Mesothelial cell of epicardium (in vitro differentiated cells): ENCODE measurements around the gene RAB8A. TPM values are rescaled to one million over a fixed set of nuclear protein-coding genes. Genes with fewer than 3 reads are reported as not detected.

ENCODE experiments used
- DNase-seq, 2 experiments: peaks; one replicate each; pipeline ENCODE4 v3.0.0; 2021; ENCODE audit warnings: low spot score in 2 of 2; ENCODE audit not compliant: unreplicated experiment in 2 of 2
- H3K27ac Mint-ChIP-seq: 2 replicates; pipeline ENCODE4 v1.8.0; 2021; ENCODE audit warnings: mixed read lengths
- H3K27me3 Mint-ChIP-seq: 2 replicates; pipeline ENCODE4 v1.8.0; 2021; ENCODE audit warnings: low read depth, mixed read lengths
- H3K36me3 Mint-ChIP-seq: 2 replicates; pipeline ENCODE4 v1.8.0; 2021; ENCODE audit warnings: mixed read lengths
- H3K4me1 Mint-ChIP-seq: 2 replicates; pipeline ENCODE4 v1.8.0; 2021; ENCODE audit warnings: mixed read lengths
- H3K4me3 Mint-ChIP-seq: 2 replicates; pipeline ENCODE4 v1.8.0; 2021; ENCODE audit warnings: mild to moderate bottlenecking, moderate library complexity, mixed read lengths
- H3K9me3 Mint-ChIP-seq: 2 replicates; pipeline ENCODE4 v1.8.0; 2021; ENCODE audit warnings: mixed read lengths
- total RNA-seq: library from RNA; stranded (reverse); gene quantifications from 3 replicates; pipeline ENCODE4 v1.2.1, GENCODE V29; 2021
- TF ChIP-seq, protein P1 (sequence below): fragments of 200-600 bp; sonication (generic); IDR thresholded peaks from one replicate; pipeline ENCODE4 v1.5.0; 2021; ENCODE audit warnings: antibody characterized with exemption; ENCODE audit not compliant: unreplicated experiment

The RAB8A gene
- total RNA-seq, 1 donor from 2014 or later: 69.4 TPM

DNA sequence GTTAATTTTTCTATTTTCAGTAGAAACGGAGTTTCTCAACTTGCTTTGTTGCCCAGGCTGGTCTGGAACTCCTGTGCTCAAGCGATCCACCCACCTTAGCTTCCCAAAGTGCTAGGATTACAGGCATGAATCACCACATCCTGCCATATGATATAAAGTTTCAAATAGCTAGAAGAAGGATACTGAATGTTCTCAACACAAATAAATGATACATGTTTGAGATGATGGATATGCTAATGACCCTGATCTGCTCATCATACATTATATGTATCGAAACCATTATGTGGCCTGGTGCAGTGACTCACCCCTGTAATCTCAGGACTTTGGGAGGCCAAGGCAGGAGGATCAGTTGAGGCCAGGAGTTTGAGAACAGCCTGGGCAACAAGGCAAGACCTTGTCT, 50.2 kb downstream of the RAB8A start:
- Mint-ChIP-seq H3K4me3 (no peak overlapping the region), H3K4me1 (no peaks in the 10 kb centered on the region), H3K27me3 (no peaks in the 10 kb centered on the region), H3K36me3 (no peaks in the 10 kb centered on the region), H3K9me3 (no peaks in the 10 kb centered on the region), H3K27ac (no peak overlapping the region)
- no peak for DNase-seq
- TF ChIP-seq, protein P1, sequence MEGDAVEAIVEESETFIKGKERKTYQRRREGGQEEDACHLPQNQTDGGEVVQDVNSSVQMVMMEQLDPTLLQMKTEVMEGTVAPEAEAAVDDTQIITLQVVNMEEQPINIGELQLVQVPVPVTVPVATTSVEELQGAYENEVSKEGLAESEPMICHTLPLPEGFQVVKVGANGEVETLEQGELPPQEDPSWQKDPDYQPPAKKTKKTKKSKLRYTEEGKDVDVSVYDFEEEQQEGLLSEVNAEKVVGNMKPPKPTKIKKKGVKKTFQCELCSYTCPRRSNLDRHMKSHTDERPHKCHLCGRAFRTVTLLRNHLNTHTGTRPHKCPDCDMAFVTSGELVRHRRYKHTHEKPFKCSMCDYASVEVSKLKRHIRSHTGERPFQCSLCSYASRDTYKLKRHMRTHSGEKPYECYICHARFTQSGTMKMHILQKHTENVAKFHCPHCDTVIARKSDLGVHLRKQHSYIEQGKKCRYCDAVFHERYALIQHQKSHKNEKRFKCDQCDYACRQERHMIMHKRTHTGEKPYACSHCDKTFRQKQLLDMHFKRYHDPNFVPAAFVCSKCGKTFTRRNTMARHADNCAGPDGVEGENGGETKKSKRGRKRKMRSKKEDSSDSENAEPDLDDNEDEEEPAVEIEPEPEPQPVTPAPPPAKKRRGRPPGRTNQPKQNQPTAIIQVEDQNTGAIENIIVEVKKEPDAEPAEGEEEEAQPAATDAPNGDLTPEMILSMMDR: no peak

DNA sequence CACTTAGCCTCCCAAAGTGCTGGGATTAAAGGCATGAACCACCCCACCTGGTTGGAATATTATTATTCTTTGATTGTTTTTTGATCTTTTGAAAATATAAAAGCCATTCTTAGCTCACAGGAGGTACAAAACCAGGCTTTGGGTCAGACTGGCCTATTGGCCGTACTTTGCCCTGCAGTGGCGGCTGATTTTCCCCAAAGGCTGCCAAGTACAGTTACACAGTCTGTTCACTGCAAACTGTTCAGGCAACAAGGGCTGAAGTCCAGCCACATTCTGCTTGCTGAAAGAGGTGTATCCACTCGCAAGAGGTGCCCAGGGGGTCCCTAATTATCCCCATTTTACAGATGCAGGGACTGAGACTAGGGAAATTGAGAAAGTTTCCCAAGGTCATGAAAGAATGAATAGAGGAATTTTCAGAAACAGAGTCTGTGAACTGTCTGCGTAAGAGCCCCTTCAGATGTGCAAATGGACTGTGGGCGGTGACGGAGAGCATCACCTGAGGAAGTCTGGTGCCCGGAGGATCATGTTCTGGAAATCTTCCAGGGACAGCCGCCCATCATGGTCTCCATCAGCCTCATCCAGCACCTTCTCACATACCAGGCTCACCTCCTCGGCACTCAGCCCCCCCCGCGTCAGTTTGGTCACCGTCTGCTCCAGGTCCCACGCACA, 52.7 kb downstream of the RAB8A start:
- H3K4me1 Mint-ChIP-seq: no peaks in the 10 kb centered on the region
- TF ChIP-seq, protein P1: no peak
- no peak overlapping the region for H3K27ac Mint-ChIP-seq
- H3K36me3 Mint-ChIP-seq: no peaks in the 10 kb centered on the region
- H3K4me3 Mint-ChIP-seq: no peak overlapping the region
- no peak for DNase-seq
- H3K9me3 Mint-ChIP-seq: no peaks in the 10 kb centered on the region
- H3K27me3 Mint-ChIP-seq: no peaks in the 10 kb centered on the region

DNA sequence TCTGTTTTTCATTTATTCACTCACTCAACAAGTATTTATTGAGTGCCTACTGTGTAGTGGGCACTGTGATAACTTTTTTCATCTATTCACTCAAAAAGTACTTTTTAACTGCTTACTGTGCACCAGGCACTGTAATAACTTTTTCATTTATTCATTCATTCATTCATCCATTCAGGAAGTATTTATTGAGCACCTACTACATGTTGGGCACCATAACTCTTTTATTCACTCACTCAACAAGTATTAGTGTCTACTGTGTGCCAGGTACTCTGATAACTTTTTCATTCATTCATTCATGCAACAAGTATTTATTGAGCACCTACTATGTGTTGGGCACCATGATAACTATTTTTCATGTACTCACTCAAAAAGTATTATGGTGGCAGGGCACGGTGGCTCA, 54.7 kb downstream of the RAB8A start:
- Mint-ChIP-seq H3K4me1 (no peaks in the 10 kb centered on the region), H3K36me3 (no peaks in the 10 kb centered on the region), H3K27me3 (no peaks in the 10 kb centered on the region), H3K9me3 (no peaks in the 10 kb centered on the region), H3K4me3 (no peak overlapping the region), H3K27ac (no peak overlapping the region)
- DNase-seq: no peak
- TF ChIP-seq, protein P1: no peak

DNA sequence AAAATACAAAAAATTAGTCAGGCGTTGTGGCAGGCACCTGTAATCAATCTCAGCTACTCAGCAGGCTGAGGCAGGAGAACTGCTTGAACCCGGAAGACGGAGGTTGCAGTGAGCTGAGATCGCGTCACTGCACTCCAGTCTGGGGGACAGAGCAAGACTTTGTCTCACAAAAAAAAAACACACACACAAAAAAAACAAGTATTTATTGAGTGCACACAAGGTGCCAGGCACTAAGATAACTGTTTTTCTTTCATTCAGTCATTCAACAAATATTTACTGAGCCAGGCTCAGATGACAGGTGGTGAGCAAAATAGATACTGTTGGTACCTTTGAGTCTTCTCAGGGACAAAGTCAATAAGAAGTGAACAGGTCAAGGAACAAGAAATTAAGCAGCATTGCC, 55.4 kb downstream of the RAB8A start:
- Mint-ChIP-seq H3K36me3 (no peaks in the 10 kb centered on the region), H3K27ac (no peak overlapping the region), H3K9me3 (no peaks in the 10 kb centered on the region), H3K4me3 (no peak overlapping the region), H3K27me3 (no peaks in the 10 kb centered on the region), H3K4me1 (no peaks in the 10 kb centered on the region)
- DNase-seq: no peak
- TF ChIP-seq, protein P1: no peak

DNA sequence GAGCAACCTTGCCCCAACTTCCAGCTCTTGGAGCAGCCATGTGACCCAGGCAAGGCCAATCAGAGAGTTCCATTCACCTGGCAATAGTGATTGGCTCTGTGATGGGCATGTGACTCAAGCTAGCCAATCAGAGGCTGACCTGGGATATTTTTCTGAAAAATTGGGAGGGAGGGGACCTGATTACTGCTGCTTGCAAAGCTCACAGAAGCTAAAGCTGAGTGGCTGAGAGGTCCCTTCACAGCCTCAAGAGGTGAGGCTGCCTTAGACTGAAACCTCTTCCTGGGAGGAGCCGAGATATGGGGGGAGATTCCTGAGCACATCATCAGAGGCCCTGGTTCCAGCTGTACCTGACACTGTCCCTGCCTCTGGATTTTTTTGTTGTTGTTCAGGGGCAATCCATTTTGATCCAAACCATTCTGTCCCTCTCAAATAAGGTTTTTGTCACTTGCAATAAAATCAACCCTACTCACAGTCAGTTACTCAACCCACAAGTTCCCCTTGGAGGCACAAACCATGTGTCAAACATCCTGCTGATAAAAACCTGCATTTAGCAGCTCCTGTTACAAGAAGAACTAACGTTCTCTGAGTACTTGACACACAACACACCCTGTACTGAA, 56.9 kb downstream of the RAB8A start:
- H3K27ac Mint-ChIP-seq: no peak overlapping the region

More for the DNA sequence above, 56.9 kb downstream of the RAB8A start:
- H3K4me1 Mint-ChIP-seq: peaks cover 5% of the 10 kb centered on the region
- TF ChIP-seq, protein P1: no peak
- no peak for DNase-seq
- no peaks in the 10 kb centered on the region for H3K9me3 Mint-ChIP-seq
- H3K4me3 Mint-ChIP-seq: no peak overlapping the region
- no peaks in the 10 kb centered on the region for H3K36me3 Mint-ChIP-seq
- no peaks in the 10 kb centered on the region for H3K27me3 Mint-ChIP-seq
